ENCODE results near the gene AGAP3.

AGAP3 gene

GRCh38 chr7:151133266-151133985, 47.2 kb downstream of the AGAP3 start:
- in situ Hi-C loops (cut with HindIII; ENCODE audit: low sequenced_read_pairs): no loop called here
- TF ChIP-seq CTCF (IDR thresholded peaks at IDR 0.05; ENCODE audit: low read depth, low read length, missing control alignments): no peak
- no peak for DNase-seq (ENCODE audit: low read depth)
- no peak overlapping the region for H3K4me3 ChIP-seq (ENCODE audit: low read depth, low read length)

GRCh38 chr7:151133986-151134742, 47.9 kb downstream of the AGAP3 start:
- no peak for TF ChIP-seq CTCF (IDR thresholded peaks at IDR 0.05; ENCODE audit: low read depth, low read length, missing control alignments)
- in situ Hi-C loops (cut with HindIII; ENCODE audit: low sequenced_read_pairs): no loop called here
- no peak overlapping the region for H3K4me3 ChIP-seq (ENCODE audit: low read depth, low read length)
- no peak for DNase-seq (ENCODE audit: low read depth)

- no peak overlapping the region for H3K4me3 ChIP-seq (ENCODE audit: low read depth, low read length)
- no peak for DNase-seq (ENCODE audit: low read depth)
- TF ChIP-seq CTCF (IDR thresholded peaks at IDR 0.05; ENCODE audit: low read depth, low read length, missing control alignments): no peak
- in situ Hi-C loops (cut with HindIII; ENCODE audit: low sequenced_read_pairs): no loop called here
These were observed 48.7 kb downstream of the AGAP3 start for GRCh38 chr7:151134743-151135524.

- TF ChIP-seq CTCF (IDR thresholded peaks at IDR 0.05; ENCODE audit: low read depth, low read length, missing control alignments): no peak
- in situ Hi-C loops (cut with HindIII; ENCODE audit: low sequenced_read_pairs): no loop called here
- no peak overlapping the region for H3K4me3 ChIP-seq (ENCODE audit: low read depth, low read length)
- DNase-seq (ENCODE audit: low read depth): no peak
These were observed 49.2 kb downstream of the AGAP3 start for GRCh38 chr7:151135525-151135845.

GRCh38 chr7:151135866-151136843, 49.9 kb downstream of the AGAP3 start:
- in situ Hi-C loops (cut with HindIII; ENCODE audit: low sequenced_read_pairs): no loop called here
- no peak for DNase-seq (ENCODE audit: low read depth)
- H3K4me3 ChIP-seq (ENCODE audit: low read depth, low read length): no peak overlapping the region
- TF ChIP-seq CTCF (IDR thresholded peaks at IDR 0.05; ENCODE audit: low read depth, low read length, missing control alignments): no peak
